Body of pancreas (tissue), 4 donors: Measurements from ENCODE around the gene ACSBG1. TPM values are rescaled to one million over a fixed set of nuclear protein-coding genes. Genes with fewer than 3 reads are reported as not detected.

Experiments
- ATAC-seq: fragments of 150-250 bp; one replicate; pipeline ENCODE4 v1.9.1; 2016
- DNase-seq, 4 donors: peaks; one replicate each; pipeline ENCODE4 v3.0.0-alpha.2; 2019
- H3K27ac ChIP-seq, 4 donors: fragments of 200-600 bp; sonication (generic); 1 replicate in 3 of 4; 2 replicates in 1 of 4; pipeline versions ENCODE4 v1.5.1 to v1.6.1; 2016 to 2019; ENCODE audit warnings: mild to moderate bottlenecking in 1 of 4, mixed read lengths in 1 of 4, moderate library complexity in 1 of 4
- H3K27me3 ChIP-seq, 2 donors: fragments of 200-600 bp; sonication (generic); one replicate each; pipeline ENCODE4 v1.6.0; 2016; ENCODE audit warnings: mild to moderate bottlenecking in 1 of 2
- H3K36me3 ChIP-seq, 2 donors: fragments of 200-600 bp; sonication (generic); replicated peaks in 1 of 2; 2 replicates each; pipeline ENCODE4 v1.5.1; 2016; ENCODE audit warnings: low read depth in 2 of 2; ENCODE audit not compliant: insufficient read depth in 1 of 2
- H3K4me1 ChIP-seq: fragments of 200-600 bp; sonication (generic); one replicate; pipeline ENCODE4 v1.6.0; 2016
- H3K4me3 ChIP-seq, 2 donors: fragments of 200-600 bp; sonication (generic); 1 replicate in 1 of 2; 2 replicates in 1 of 2; pipeline ENCODE4 v1.5.1; 2016 to 2019
- H3K9me3 ChIP-seq, 3 donors: fragments of 200-600 bp; sonication (generic); 1 replicate in 2 of 3; 2 replicates in 1 of 3; pipeline ENCODE4 v1.5.1; 2016
- CTCF ChIP-seq, 7 experiments: fragments of 450-650 bp in 4 of 7; fragments of 200-600 bp in 3 of 7; sonication (generic) in 3 of 7; IDR thresholded peaks; one replicate each; pipeline ENCODE4 v1.5.1; 2016 to 2019; ENCODE audit warnings: antibody characterized with exemption in 7 of 7
- POLR2A ChIP-seq, 3 donors: fragments of 450-650 bp; IDR thresholded peaks; one replicate each; pipeline ENCODE4 v1.6.1; 2016; ENCODE audit warnings: antibody characterized with exemption in 3 of 3, mild to moderate bottlenecking in 2 of 3
- WGBS, 2 donors: methylation state at CpG; one replicate each; pipeline ENCODE4 v1.1.5; 2017; 5-methylcytosine and 5-hydroxymethylcytosine counted together
- intact Hi-C: fragments of 100-400 bp; cut with DNase I; formaldehyde crosslinking; loops from one replicate; pipeline ENCODE4 v1.15.1; 2023
- total RNA-seq, 2 donors: library from RNA; depleted of rRNA; stranded (reverse); fragments of >200 nt; gene quantifications; one replicate each; pipeline ENCODE4 v1.1.0, GENCODE V29; 2016

Gene ACSBG1
- total RNA-seq, 2 donors from 2014 or later = not detected

- Histone ChIP-seq H3K27ac (no peak overlapping the region), H3K4me3 (no peak overlapping the region), H3K9me3 (no peaks in the 10 kb centered on the region), H3K36me3 (no peaks in the 10 kb centered on the region), H3K4me1 (peaks cover 6% of the 10 kb centered on the region), H3K27me3 (no peaks in the 10 kb centered on the region)
- no peak for TF ChIP-seq CTCF (IDR thresholded peaks at IDR 0.05)
- no peak for TF ChIP-seq POLR2A (IDR thresholded peaks at IDR 0.05)
- DNase-seq = no peak
- no peak for ATAC-seq
- intact Hi-C loops = no loop called here
- WGBS, 2 donors = 88 to 90% methylated on average over 3 of the region's 3 CpGs
Observed at GRCh38 chr15:78142332-78142731, 92.0 kb downstream of the ACSBG1 start.

GRCh38 chr15:78140292-78140691 lies 94.1 kb downstream of the ACSBG1 start:
- H3K4me1 ChIP-seq = no peaks in the 10 kb centered on the region
- no peaks in the 10 kb centered on the region for H3K9me3 ChIP-seq
- no peak overlapping the region for H3K27ac ChIP-seq
- TF ChIP-seq POLR2A (IDR thresholded peaks at IDR 0.05) = no peak
- no peaks in the 10 kb centered on the region for H3K27me3 ChIP-seq
- no peak overlapping the region for H3K4me3 ChIP-seq
- DNase-seq (no peak), ATAC-seq (no peak)
- intact Hi-C loops = no loop called here
- no peaks in the 10 kb centered on the region for H3K36me3 ChIP-seq

GRCh38 chr15:78139578-78139977 lies 94.8 kb downstream of the ACSBG1 start:
- TF ChIP-seq CTCF (IDR thresholded peaks at IDR 0.05) (no peak), POLR2A (IDR thresholded peaks at IDR 0.05) (no peak)
- intact Hi-C loops = no loop called here
- H3K27ac ChIP-seq = no peak overlapping the region
- H3K27me3 ChIP-seq = no peaks in the 10 kb centered on the region
- H3K4me3 ChIP-seq = no peak overlapping the region
- WGBS, 2 donors = 93 to 100% methylated on average over 5 of the region's 5 CpGs
- H3K36me3 ChIP-seq = no peaks in the 10 kb centered on the region
- no peak for DNase-seq
- H3K4me1 ChIP-seq = no peaks in the 10 kb centered on the region
- no peaks in the 10 kb centered on the region for H3K9me3 ChIP-seq
- no peak for ATAC-seq

GRCh38 chr15:78133801-78134200 lies 100.6 kb downstream of the ACSBG1 start:
- TF ChIP-seq CTCF (IDR thresholded peaks at IDR 0.05) (no peak), POLR2A (IDR thresholded peaks at IDR 0.05) (no peak)
- ATAC-seq = no peak
- Histone ChIP-seq H3K27me3 (no peaks in the 10 kb centered on the region), H3K4me3 (no peak overlapping the region), H3K4me1 (peaks cover 14% of the 10 kb centered on the region), H3K9me3 (no peaks in the 10 kb centered on the region), H3K36me3 (no peaks in the 10 kb centered on the region), H3K27ac (no peak overlapping the region)
- WGBS, 2 donors = 75 to 90% methylated on average over 2 of the region's 2 CpGs
- intact Hi-C loops = no loop called here
- no peak for DNase-seq

GRCh38 chr15:78131295-78132061 lies 102.9 kb downstream of the ACSBG1 start, which contains the start of gene CIB2:
Gene CIB2 (minus strand): TSS chr15:78131445. CDS start chr15:78131215, 230 bp downstream.
- no peaks in the 10 kb centered on the region for H3K9me3 ChIP-seq
- peak; percentile 65 to 80 (median 74) for DNase-seq
- peak within 1 kb of the TSS; percentile 60 to 63 for H3K4me3 ChIP-seq
- 0 to 4% methylated on average over 2 to 73 of the region's 79 CpGs for WGBS, 2 donors
- peaks cover 14% of the 10 kb centered on the region for H3K4me1 ChIP-seq
- peak; percentile 94 for ATAC-seq
- no peaks in the 10 kb centered on the region for H3K27me3 ChIP-seq
- no peaks in the 10 kb centered on the region for H3K36me3 ChIP-seq
- peak within 1 kb of the TSS; percentile 56 to 77 (median 70) for H3K27ac ChIP-seq
- intact Hi-C loops = no loop called here
- TF ChIP-seq POLR2A (IDR thresholded peaks at IDR 0.05) (peak; percentile 38 to 69 (median 68)), CTCF (IDR thresholded peaks at IDR 0.05) (peak; percentile 53 to 92 (median 67))
